Inferior parietal cortex (tissue), 1 donor: ENCODE measurements around the gene DNMT3B.
"Not testable (repeated sequence)": the region's sequence is repeated elsewhere in the genome, so short reads cannot be mapped to it uniquely, and the experiment has no call there.

ENCODE experiments used
- DNase-seq: peaks from one replicate; pipeline ENCODE4 v3.0.0-alpha.2; 2016; ENCODE audit errors: extremely low spot score

DNMT3B gene

DNA sequence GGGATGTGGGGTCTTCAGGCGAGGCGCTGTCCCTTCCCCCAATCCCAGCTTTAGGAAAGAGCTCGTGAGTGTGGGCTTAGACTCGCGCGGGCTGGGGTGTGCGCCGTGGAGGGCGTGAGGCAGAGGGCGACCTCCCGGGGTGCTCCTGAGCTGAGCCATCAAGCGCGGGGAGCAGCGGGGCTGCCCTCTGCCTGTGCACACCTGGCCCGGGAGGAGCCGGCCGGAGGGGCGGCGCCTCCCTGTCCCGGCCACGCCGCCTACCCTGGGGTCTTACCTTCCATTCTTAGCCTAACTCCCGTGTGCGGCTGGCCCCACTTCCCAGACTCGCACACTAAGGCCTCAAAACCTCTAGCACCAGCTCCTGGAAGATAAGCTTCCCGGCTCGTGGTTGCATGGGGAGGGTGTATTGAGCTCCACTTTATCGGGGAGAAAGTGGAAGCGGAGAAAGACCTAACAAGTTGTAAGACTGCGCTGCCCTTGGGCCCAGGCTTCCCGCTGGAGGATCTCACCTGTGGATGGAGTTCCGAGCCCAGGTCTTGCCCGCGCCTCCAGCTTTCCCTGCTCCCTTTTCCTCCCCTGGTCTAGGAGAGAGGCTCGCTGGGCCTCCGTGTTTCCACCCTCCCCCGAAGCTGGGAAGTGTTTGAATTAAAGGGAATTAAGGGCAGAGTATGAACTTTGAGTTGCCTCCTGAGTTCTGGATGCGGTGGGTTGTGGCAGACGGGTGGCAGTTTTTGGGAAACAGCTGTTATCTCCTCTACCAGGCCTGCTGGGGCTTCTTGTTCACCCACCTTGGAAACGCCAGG, 1.2 kb downstream of the DNMT3B start:
- DNase-seq = no peak

DNA sequence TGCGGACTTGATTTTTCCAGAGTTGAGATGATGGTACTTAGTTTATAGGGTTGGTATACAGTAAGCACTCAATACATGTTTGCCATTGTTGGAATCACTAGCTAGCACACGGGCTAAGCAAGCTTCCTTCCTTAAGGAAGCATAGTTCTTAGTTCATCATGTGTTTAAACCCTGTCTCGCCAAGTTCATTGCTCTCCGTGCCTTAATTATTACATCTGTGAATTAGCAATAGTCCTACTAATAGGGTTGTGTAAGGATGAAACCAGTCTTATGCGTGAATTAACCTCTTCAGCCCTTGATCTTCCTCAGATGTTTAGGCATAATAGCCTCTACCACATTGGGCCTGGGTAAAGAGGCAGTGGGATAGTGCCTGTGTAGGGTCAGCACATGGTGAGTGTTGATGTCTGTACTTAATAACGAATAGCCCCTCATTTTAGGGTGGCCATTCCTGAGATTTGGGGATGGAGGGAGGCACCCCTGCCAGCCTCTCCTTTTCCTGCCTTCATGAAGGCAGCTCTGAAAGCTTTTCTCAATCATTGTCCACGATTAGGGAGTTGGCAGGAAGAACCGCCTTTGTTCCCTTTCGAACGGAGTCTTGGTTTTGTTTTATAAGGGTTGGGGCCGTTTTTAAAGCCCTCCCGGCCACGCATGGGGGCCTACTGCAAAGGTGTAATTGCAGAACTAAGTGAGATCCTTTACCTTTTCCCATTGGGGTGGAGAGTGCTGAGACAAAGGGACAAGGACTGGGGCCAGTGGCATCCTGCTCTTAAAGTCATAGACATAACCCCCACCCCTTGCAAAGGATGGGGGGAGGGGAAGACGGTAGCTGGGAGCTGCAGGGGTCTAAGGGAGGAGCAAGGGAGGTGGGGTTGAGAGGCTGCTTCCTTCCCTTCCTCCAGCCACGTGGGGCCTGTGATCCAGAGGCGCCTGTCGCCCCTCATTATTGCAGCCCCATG, 2.1 kb downstream of the DNMT3B start:
- no peak for DNase-seq

DNA sequence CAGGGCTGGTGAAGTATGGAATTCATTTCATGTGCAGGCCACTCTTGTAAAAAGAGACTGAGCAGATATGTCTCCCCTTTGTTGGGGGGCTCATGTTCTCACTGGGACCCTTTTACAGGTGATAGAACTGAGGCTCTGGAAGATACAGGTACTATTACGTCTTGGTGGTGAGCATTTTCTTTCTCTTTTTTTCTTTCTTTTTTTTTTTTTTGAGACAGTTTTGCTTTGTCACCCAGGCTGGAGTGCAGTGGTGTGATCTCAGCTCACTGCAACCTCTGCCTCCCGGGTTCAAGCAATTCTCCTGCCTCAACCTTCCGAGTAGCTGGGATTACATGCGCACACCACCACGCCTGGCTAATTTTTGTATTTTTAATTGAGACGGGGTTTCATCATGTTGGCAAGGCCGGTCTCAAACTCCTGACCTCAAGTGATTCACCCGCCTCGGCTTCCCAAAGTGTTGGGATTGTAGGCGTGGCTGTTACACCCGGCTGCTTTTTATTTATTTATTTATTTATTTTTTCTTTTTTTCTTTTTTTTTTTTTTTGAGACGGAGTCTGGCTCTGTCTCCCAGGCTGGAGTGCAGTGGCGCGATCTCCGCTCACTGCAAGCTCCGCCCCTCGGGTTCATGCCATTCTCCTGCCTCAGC, 3.2 kb downstream of the DNMT3B start:
- not testable (repeated sequence) for DNase-seq

DNA sequence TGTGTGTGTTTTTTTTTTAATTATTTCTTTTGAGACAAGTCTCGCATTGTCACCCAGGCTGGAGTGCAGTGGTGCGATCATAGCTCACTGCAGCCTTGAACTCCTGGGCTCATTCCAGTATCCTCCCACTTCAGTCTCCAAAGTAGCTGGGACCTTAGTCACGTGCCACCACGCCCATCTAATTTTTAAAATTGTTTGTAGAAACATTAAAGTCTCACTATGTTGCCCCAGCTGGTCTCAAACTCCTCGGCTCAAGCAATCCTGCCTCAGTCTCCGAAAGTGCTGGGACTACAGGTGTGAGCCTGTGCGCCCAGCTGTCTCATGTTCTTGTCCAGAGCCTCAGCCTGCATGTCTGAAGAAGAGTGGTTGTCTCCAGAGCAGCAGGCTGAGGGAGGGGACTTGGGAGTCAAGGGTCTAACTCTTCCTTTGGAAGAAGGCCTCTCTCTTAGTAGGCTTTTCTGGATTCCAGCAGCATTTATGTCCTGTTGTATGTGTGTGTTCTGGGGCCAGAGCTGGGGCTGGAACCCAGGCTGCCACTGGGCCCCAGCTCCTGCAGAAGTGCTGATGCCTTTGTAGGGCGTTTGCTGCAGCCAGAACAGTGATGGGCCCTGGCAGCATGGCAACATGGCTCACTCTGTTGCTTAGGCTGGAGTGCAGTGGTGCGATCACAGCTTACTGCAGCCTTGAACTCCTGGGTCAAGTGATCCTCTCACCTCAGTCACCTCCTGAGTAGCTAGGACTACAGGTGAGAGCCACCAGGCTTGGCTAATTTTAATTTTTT, 5.4 kb downstream of the DNMT3B start:
- no peak for DNase-seq

DNA sequence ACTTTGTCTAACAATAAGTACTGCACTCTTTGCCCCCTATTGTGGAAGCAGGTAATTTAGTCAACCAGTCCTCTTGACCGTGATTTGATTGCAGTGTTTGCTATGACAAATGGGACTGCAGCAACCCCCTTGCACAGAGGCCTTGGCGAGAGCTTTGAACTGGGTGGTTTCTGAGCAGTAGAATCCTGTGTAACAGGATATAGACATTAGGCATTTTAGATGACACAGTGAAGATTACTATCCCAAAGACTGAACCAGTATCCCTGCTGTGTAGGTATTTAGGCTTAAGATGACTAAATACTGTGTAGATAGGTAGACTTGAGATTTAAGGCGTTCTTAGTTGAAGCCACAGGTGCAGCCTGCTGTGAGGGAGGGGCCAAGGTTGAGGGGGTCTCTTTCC, 9.9 kb downstream of the DNMT3B start:
- no peak for DNase-seq

DNA sequence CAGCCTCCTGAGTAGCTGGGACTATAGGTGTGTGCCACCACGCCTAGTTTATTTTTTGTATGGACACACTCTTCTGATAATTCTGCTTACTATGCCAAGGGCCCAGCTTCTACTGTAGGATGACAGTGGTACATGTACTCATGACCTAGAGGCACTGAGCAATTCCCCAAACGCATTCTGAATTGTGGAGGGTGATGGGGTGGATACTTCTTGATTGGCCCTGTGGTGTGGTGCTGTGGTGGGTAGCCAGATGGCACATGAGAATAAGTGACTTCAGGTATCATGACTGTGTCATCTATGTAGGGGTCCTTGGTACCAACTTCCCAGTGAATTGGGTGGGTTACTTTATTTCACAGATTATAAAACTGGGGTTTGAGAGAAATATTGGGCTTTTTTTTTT, 11.0 kb downstream of the DNMT3B start:
- DNase-seq = no peak

DNA sequence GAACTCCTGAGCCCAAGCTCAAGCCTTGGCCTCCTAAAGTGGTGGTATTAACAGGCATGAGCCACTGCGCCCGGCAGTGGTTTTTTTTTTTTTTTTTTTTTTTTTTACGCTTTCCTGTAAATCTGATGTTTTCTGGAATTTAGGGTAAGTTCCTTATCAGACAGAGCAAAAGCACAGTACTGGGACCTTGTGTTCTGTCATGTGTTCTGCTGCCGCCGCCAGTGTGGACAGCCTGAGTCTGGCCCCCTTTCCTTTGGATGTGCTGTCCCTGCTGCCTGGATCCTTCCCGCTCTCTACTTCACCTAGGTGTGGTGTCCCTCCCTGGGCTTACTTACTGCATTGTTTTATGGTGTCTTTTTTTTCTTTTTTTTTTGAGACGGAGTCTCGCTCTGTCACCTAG, 11.7 kb downstream of the DNMT3B start:
- DNase-seq = no peak

DNA sequence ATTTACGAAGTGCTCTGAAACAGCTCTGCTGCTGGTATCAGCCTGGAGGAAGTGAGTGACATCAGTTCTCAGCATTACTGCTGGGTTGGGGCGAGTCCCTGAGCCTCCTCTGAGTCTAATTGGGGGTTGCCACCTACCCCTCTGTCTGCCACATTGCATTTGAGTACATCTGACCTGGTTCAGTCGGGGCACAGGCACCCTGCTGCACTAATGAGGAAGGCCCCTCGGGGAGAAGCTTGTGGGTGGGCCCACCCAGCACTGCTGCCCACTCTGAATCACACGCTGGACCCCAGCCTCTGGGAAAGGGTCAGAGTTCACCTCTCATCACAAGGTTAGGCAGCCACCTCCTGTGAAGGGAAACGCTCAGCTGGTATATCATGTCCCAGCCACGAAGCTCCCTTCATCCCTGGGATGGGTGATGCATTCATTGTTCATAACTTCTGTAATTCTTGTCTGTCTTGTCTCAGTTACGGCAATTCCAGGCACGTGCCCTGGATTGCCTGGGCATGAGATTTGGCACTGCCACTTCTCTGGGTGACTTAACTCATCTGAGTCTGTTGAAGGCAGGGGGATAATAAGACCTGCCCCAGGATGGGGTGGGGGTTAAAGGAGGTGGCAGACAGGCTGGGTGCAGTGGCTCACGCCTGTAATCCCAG, 13.3 kb downstream of the DNMT3B start:
- no peak for DNase-seq

DNA sequence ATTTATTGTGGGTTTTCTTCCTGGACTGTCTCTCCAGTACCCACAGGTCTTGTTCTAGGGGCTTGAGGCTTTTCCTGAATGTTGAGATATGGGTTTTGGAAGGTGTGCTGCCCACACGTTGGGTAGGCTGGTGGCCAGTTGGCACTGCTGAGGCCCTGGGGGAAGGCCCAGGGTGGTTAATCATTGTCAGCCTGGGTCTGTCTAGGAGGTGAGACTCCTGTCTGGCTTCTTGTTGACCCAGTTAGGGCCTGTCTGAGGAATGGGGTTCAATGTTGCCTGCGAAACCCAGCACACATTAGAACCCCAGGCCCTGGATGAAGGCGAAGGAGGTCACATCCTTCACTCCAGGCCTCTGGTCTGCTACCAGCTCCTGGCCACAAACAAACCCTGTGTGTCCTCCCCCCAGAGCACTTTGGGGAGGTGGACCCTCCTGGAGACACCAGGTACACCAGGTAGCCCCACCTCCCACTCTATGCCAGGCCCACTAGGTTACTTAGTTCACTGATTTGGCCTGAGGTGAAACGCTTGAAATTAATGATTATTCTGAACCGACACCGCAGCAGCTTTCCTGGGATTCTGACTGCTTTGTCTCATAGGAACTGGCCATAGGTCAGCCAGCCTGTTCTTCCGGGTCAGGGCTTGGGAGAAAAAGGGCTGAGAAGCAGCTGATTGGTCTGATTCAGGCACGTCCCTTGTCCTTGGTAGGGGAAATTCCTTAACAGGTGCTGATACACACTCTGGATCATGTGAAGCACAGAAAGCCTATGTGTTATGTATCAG, 15.2 kb downstream of the DNMT3B start:
- DNase-seq = no peak

DNA sequence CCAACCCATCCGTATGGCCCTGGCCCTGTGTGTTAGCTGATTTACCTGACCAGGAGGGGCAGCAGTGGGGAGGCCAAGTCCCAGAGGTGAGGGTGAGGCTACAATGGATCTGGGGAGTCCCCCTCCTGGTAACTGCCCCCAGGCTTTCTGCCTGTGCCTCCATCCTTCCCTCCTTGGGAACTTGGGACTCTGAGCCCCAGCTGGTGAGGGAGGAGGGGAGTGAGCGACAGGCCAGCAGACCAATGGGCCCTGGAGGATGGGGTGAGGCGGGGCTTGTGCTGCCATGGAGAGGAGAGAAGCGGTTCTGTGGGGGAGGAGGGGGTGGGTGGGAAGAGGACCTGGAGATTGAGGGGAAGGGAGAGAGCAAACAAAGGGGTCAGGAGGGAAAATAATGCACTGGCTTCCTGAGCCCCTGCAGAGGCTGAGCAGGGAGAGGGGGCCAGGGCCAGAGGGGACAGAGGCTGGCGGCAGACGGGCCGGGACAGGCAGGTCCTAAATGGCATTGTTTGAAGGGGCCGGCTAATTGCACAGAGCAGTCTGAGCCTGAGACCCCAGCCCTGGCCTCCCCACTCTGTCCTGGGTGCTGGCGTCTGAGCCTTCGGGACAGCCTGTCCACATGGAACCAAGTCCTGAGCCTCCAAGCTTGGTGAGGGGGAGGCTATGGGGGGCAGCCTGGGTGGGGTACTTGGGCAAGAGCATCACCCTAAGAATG, 17.5 kb downstream of the DNMT3B start:
- DNase-seq = no peak

DNA sequence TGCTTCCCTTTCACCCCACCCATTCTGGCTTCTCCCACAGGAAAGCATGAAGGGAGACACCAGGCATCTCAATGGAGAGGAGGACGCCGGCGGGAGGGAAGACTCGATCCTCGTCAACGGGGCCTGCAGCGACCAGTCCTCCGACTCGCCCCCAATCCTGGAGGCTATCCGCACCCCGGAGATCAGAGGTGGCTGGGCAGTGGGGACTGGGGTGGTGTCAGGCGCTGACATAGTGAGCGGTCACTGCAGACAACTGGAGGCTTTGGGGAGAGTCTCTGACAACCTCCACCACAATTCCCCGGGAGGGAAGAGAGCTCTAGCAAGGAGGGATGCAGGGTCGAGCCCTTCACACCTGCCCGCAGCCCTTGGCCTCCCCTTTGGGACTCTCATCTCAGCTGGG, 18.1 kb downstream of the DNMT3B start:
- no peak for DNase-seq

DNA sequence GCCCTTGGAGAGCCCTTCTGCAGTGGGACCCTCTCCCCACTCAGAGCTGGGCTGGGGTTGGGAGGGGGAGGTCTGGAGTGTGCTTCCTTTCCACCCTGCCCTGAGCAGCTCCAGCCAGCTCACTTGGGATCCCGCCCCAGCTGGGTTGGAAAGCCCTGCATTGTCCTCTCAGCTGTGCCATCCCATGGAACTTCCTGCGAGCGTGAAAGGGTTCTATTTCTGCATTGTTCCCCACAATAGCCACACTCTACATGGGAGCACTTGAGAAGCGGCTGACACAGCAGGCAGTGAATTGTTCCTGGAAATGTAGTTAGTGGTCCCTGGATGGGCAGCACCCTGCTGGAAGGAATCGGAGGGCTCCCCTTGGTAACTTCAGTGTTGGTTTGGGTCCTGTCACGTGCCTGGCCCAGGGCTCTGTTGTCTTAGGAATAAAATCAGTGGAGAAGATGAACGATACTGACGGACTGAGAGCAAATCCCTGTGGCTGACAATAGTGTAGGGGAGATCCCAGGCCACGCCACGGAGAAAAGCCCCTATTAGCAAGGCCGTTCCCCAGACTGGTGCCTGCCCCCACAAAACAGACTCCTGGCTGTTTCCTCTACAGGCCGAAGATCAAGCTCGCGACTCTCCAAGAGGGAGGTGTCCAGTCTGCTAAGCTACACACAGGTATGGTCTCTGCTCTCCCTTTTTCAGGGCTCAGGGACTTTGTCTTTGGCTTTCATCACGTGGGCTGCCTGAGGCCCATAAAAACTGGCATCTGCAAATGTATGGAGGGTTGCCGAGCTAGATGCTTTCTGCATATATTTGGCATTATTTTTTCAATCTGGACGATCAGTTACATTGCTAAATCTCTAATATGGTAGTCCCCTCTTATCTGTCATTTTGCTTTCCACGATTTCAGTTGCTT, 18.8 kb downstream of the DNMT3B start:
- DNase-seq = peak; percentile 48

DNA sequence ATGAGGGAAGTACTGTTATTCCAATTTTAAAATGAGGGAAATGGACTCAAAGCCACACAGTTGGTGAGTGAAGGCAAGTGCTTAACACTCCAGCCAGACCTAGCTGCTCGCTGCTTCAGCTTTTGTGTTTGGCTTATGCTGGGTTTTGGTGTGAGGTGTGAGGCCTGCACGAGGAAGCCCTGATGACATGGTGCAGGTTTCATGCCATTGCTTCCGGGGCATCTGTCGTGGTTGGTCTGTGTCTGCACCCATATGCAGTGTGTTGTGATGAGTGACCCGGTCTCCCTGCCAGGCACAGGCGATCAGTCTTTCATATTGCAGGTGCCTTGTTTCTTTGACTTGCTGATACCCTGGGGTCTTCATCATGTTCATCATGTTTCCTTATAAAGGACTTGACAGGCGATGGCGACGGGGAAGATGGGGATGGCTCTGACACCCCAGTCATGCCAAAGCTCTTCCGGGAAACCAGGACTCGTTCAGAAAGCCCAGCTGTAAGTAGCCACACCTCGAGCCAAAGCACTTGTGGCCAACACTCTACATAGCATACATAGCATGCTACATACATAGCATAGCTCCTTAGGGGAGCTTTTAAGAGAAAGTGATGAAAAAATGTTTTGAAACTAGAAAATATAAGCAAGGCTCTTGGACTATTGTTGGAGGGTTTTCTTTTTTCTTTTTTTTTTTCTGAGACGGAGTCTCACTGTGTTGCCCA, 22.3 kb downstream of the DNMT3B start:
- DNase-seq = no peak

DNA sequence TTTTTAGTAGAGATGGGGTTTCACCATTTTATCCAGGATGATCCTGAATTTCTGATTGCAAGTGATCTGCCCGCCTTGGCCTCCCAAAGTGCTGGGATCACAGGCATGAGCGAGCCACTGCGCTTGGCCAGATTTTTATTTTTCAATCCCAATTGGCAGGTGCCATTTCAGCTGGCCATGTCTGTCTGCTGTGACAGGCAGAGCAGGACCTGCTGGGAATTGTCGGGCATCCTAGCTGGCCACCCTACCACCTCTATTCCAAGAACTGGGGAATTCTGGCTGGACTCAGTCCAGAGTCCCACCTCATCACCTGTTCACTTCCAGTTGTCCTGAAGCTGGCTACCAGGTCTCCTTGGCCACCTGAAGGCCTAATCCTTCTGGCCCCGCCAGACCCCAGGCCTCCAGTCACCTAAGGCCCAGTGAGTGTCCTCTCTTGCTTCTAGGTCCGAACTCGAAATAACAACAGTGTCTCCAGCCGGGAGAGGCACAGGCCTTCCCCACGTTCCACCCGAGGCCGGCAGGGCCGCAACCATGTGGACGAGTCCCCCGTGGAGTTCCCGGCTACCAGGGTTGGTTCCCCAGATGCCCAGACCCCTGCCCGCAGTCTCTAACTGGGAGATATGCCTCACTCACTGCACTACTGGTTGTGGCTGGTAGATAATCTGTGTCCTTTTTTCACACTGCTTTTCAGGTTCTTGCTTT, 24.0 kb downstream of the DNMT3B start:
- no peak for DNase-seq

DNA sequence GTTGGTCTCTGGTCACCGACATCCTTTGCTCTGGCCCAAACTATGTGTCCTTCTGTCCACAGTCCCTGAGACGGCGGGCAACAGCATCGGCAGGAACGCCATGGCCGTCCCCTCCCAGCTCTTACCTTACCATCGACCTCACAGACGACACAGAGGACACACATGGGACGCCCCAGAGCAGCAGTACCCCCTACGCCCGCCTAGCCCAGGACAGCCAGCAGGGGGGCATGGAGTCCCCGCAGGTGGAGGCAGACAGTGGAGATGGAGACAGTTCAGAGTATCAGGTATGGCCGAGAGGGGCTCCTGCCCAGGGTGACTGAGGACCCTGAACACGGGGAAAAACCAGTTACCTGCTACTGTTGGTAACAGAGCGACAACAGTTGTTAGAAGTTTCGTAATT, 25.0 kb downstream of the DNMT3B start:
- no peak for DNase-seq

DNA sequence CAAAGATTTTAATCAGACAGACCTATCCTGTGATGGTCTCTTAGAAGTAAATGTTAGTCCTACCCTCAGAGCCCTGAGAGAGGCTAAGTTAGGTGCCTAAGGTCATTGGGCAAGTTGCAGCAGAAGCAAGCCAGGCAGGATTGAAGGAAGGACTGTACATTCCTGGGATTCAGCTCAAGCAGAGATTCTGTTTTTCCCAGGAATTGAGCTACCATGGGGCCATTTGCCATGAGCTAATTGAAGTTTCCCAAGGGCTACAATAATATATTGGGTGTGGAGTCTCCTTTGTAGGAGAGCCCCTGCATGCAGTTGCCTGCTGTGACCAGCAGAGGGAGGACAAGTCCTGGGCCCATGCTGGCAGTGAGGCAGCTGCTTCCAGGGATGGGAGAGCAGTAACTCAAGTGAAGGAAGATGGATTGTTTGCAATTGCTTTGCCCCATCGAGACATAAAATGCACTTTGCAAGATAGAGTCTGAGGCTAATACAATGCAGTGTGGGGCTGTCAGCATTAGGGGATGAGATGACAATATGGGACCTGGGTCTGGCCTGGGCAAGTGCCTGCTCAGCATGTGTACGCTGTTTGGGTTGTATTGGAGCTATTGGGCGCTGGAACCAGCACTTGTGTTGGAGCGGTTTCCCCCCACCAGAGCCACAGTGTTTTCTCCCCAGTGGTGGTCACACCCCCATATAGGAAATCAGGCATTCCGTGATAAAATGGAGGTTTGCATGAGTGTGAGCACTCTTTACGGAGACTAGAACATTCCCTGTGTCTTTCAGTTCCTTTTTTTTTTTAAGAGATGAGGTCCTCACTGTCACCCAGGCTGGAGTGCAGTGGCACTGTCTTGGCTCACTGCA, 27.9 kb downstream of the DNMT3B start:
- DNase-seq = peak; percentile 89

DNA sequence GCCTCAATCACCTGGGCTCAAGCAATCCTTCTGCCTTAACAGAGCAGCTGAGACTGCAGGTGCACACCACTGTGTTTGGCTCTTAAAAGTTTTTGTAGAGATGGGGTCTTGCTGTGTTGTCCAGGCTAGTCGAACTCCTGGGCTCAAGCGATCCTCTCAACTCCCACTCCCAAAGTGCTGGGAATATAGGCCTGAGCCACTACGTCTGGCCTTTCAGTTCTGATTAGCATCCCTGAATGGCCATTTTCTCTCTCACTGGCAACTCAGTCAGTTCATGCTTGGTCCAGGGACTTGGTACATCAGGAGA, 28.5 kb downstream of the DNMT3B start:
- DNase-seq = no peak
